GM18511 (cell line): ENCODE results near the gene SEMA3G.

Experiments used
- ATAC-seq: cut with Tn5 transposase; IDR thresholded peaks from one replicate; pipeline ENCODE4 v1.9.1; 2021; ENCODE audit warnings: mild to moderate bottlenecking, moderate library complexity; ENCODE audit not compliant: unreplicated experiment

The SEMA3G gene

GRCh38 chr3:52454938-52455282 lies 10.0 kb upstream of the SEMA3G start:
- peak; percentile 9 for ATAC-seq

GRCh38 chr3:52454250-52454937 lies 9.5 kb upstream of the SEMA3G start:
- ATAC-seq = no peak

- no peak for ATAC-seq
Observed at GRCh38 chr3:52453496-52454249, 8.8 kb upstream of the SEMA3G start, which contains the start of gene TNNC1. TSS of gene TNNC1 (minus strand) at chr3:52454041. CDS start at chr3:52454015, 26 bp downstream.

- ATAC-seq = no peak
Observed at GRCh38 chr3:52452570-52453221, 7.8 kb upstream of the SEMA3G start.

- no peak for ATAC-seq
Observed at GRCh38 chr3:52452126-52452525, 7.2 kb upstream of the SEMA3G start.

- no peak for ATAC-seq
Observed at GRCh38 chr3:52451237-52452083, 6.6 kb upstream of the SEMA3G start.

GRCh38 chr3:52450489-52451236 lies 5.8 kb upstream of the SEMA3G start:
- no peak for ATAC-seq

GRCh38 chr3:52447512-52448355 lies 2.8 kb upstream of the SEMA3G start:
- no peak for ATAC-seq

- ATAC-seq = peak; percentile 53
Observed at GRCh38 chr3:52446631-52447511, 2.0 kb upstream of the SEMA3G start.

- no peak for ATAC-seq
Observed at GRCh38 chr3:52446042-52446441, 1.1 kb upstream of the SEMA3G start.

- no peak for ATAC-seq
Observed at GRCh38 chr3:52443791-52444687, 864 bp downstream of the SEMA3G start.

GRCh38 chr3:52443268-52443610 lies 1.7 kb downstream of the SEMA3G start:
- ATAC-seq = no peak

GRCh38 chr3:52442409-52443267 lies 2.3 kb downstream of the SEMA3G start:
- no peak for ATAC-seq

- ATAC-seq = no peak
Observed at GRCh38 chr3:52441772-52442332, 3.1 kb downstream of the SEMA3G start.

- ATAC-seq = no peak
Observed at GRCh38 chr3:52441091-52441771, 3.7 kb downstream of the SEMA3G start.

GRCh38 chr3:52440671-52441070 lies 4.2 kb downstream of the SEMA3G start:
- no peak for ATAC-seq
